Measurements from ENCODE around the gene PLAAT2. TPM values are rescaled to one million over a fixed set of nuclear protein-coding genes. Genes with fewer than 3 reads are reported as not detected.

The PLAAT2 gene
- total RNA-seq = 0.16 TPM in 1 of 2 replicates, not detected in the other

GRCh38 chr11:63563201-63564055, at the start of gene PLAAT2:
PLAAT2 (minus strand) TSS chr11:63563379; CDS start chr11:63563324, 55 bp downstream.

DNA sequence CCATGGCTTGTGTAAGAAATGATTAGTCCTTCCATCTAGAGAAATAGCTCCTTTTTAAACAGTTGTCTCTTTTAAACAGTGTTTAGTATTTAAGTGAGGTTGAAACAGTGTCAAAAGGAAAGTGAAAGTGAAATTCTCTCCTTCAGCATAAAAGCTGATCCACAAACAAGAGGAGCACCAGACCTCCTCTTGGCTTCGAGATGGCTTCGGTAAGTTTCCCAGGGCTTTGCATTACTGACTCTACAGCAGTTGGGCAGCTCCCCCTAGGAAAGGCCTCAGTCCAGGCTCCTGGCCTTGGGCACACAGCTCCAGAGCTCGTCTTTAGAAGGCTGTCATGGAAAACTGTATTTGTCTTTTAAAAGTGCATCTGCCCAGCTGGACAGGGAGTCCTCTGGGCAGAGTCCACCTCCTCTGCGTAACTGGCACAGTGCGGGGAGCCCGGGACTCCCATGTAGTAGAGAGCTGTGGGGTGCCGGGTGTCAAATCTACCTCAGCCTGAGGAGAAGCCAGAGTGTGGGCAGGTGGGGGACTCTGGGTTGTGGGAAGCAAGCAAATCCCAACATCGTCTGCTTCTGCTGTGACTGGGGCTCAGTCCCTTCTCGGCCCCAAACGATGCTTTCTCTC, 26.4 kb downstream of the PLAAT2 start, which contains the start of gene PLAAT4:
Gene PLAAT4 (plus strand): TSS at position 140 of the 624 bp plus-strand sequence. CDS start 61 bp downstream, at position 201.

DNA sequence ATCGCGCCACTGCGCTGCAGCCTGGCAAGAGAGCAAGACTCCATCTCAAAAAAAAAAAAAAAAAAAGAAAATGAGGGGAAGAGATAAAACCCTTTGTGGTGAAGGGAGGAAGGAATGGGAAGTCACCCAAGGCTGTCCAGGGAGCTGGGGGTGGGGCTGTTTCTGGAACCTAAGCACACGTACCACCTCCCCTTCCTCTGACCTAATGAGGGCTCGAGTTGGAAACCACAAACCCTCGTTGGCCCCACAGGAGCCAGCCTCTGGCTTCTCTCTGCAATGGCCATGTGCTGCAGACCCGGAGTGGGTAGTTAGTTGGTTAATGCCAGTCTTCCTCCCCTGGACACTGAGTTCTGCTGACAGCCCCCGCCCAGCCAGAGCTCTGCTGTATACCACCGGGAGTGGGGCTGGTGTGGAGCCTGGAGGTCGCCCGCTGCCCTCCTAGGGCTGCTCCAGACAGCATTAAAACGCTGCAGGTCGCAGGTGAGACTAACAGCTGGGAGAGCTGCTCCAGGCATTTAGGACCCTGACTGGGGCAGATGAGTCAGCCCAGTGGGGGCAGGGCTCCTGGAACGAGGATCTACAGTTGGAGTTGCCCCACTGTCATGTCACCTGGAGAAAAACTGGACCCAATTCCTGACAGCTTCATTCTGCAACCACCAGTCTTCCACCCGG, 57.2 kb downstream of the PLAAT2 start, which contains the start of gene LGALS12:
Gene LGALS12 (plus strand): TSS at position 228 of the 672 bp plus-strand sequence. CDS start 375 bp downstream, at position 603.

Other genes with a start within 250 kb of the PLAAT2 start
- gene SLC22A9, start 193.6 kb downstream of the PLAAT2 start, total RNA-seq = not detected in 2 replicates
- 0.16 and 0.63 TPM in 2 replicates for gene PLAAT5, start 72.2 kb downstream of the PLAAT2 start, total RNA-seq
- under 0.01 and 0.76 TPM in 2 replicates for gene LGALS12, start 57.3 kb downstream of the PLAAT2 start, total RNA-seq
- 7.5 and 51.5 TPM in 2 replicates for gene PLAAT4, start 26.6 kb downstream of the PLAAT2 start, total RNA-seq
- 58.2 and 101 TPM in 2 replicates for gene PLAAT3, start 51.1 kb upstream of the PLAAT2 start, total RNA-seq
- gene ATL3, start 108.0 kb upstream of the PLAAT2 start, total RNA-seq = 40.7 and 43.0 TPM in 2 replicates
- 87.8 and 129 TPM in 2 replicates for gene RTN3, start 118.1 kb upstream of the PLAAT2 start, total RNA-seq
- gene ZFTA, start 205.4 kb upstream of the PLAAT2 start, total RNA-seq = 7.2 and 22.3 TPM in 2 replicates

All from mesangial cell (primary cell).